ENCODE data around the gene PPP1R12C.

DNA sequence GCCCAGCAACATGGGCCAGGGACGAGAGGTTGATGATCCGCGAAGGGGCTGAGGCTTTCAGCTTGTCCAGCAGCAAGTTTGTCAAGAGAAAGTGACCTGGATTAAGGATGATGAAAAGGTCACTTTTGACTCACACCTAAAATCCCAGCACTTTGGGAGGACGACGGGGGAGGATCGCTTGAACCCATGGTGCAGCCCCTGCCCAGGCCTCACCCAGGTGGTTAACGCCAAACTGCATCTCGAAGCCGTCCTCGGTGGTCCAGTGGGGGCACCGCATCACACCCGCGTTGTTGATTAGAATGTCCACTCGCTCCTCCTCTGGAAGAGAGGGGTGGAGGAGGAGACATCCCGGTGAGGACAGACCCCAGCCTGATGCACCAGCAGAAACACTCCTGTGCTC, 69.0 kb downstream of the PPP1R12C start:
- TF ChIP-seq CTCF (IDR thresholded peaks at IDR 0.05) (no peak), NFATC4 (CRISPR knock-in tag; IDR thresholded peaks at IDR 0.05) (no peak), ESRRA (CRISPR knock-in tag; IDR thresholded peaks at IDR 0.05; ENCODE audit: borderline replicate concordance) (no peak), ZNF416 (CRISPR knock-in tag; IDR thresholded peaks at IDR 0.05) (no peak), JUN (CRISPR knock-in tag; IDR thresholded peaks at IDR 0.05) (no peak), MLX (CRISPR knock-in tag; IDR thresholded peaks at IDR 0.05) (no peak)
- TF ChIP-seq, protein P1, sequence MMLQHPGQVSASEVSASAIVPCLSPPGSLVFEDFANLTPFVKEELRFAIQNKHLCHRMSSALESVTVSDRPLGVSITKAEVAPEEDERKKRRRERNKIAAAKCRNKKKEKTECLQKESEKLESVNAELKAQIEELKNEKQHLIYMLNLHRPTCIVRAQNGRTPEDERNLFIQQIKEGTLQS (CRISPR knock-in tag; conservative IDR thresholded peaks at IDR 0.05), result no peak
- TF ChIP-seq, protein P2, sequence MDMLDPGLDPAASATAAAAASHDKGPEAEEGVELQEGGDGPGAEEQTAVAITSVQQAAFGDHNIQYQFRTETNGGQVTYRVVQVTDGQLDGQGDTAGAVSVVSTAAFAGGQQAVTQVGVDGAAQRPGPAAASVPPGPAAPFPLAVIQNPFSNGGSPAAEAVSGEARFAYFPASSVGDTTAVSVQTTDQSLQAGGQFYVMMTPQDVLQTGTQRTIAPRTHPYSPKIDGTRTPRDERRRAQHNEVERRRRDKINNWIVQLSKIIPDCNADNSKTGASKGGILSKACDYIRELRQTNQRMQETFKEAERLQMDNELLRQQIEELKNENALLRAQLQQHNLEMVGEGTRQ (CRISPR knock-in tag; IDR thresholded peaks at IDR 0.05), result no peak

Data from WTC11 (cell line).